ENCODE measurements around the gene FBN1. TPM values are rescaled to one million over a fixed set of nuclear protein-coding genes. Genes with fewer than 3 reads are reported as not detected.

FBN1 gene
- total RNA-seq, 1 donor from 2014 or later, result 12.6 TPM

GRCh38 chr15:48416301-48416700 lies 229.2 kb downstream of the FBN1 start:
- Mint-ChIP-seq H3K27me3 (ENCODE audit: unreplicated experiment) (peaks cover 2% of the 10 kb centered on the region), H3K9me3 (ENCODE audit: unreplicated experiment) (peaks cover 2% of the 10 kb centered on the region), H3K27ac (ENCODE audit: unreplicated experiment) (no peak overlapping the region), H3K4me1 (ENCODE audit: low read depth, unreplicated experiment) (peaks cover 12% of the 10 kb centered on the region), H3K36me3 (ENCODE audit: unreplicated experiment) (no peaks in the 10 kb centered on the region), H3K4me3 (ENCODE audit: unreplicated experiment) (no peak overlapping the region)
- TF ChIP-seq CTCF (IDR thresholded peaks at IDR 0.05; ENCODE audit: partially characterized antibody, unreplicated experiment), result no peak
- no peak for DNase-seq

GRCh38 chr15:48415036-48415886 lies 230.2 kb downstream of the FBN1 start:
- Mint-ChIP-seq H3K4me3 (ENCODE audit: unreplicated experiment) (no peak overlapping the region), H3K4me1 (ENCODE audit: low read depth, unreplicated experiment) (peaks cover 12% of the 10 kb centered on the region), H3K36me3 (ENCODE audit: unreplicated experiment) (no peaks in the 10 kb centered on the region), H3K27ac (ENCODE audit: unreplicated experiment) (peak overlapping the region; percentile 19), H3K9me3 (ENCODE audit: unreplicated experiment) (peaks cover 2% of the 10 kb centered on the region), H3K27me3 (ENCODE audit: unreplicated experiment) (peaks cover 2% of the 10 kb centered on the region)
- peak; percentile 29 for DNase-seq
- TF ChIP-seq CTCF (IDR thresholded peaks at IDR 0.05; ENCODE audit: partially characterized antibody, unreplicated experiment), result no peak

- peaks cover 2% of the 10 kb centered on the region for H3K9me3 Mint-ChIP-seq (ENCODE audit: unreplicated experiment)
Measured at GRCh38 chr15:48414015-48414414, 231.5 kb downstream of the FBN1 start.

GRCh38 chr15:48413304-48413703 lies 232.2 kb downstream of the FBN1 start:
- Mint-ChIP-seq H3K4me1 (ENCODE audit: low read depth, unreplicated experiment) (peaks cover 12% of the 10 kb centered on the region), H3K27ac (ENCODE audit: unreplicated experiment) (no peak overlapping the region), H3K4me3 (ENCODE audit: unreplicated experiment) (no peak overlapping the region), H3K9me3 (ENCODE audit: unreplicated experiment) (peaks cover 2% of the 10 kb centered on the region), H3K27me3 (ENCODE audit: unreplicated experiment) (peaks cover 2% of the 10 kb centered on the region), H3K36me3 (ENCODE audit: unreplicated experiment) (no peaks in the 10 kb centered on the region)
- TF ChIP-seq CTCF (IDR thresholded peaks at IDR 0.05; ENCODE audit: partially characterized antibody, unreplicated experiment), result no peak
- no peak for DNase-seq

More at GRCh38 chr15:48414015-48414414, 231.5 kb downstream of the FBN1 start:
- TF ChIP-seq CTCF (IDR thresholded peaks at IDR 0.05; ENCODE audit: partially characterized antibody, unreplicated experiment), result no peak
- H3K4me1 Mint-ChIP-seq (ENCODE audit: low read depth, unreplicated experiment), result peaks cover 12% of the 10 kb centered on the region
- H3K4me3 Mint-ChIP-seq (ENCODE audit: unreplicated experiment), result no peak overlapping the region
- no peak overlapping the region for H3K27ac Mint-ChIP-seq (ENCODE audit: unreplicated experiment)
- H3K27me3 Mint-ChIP-seq (ENCODE audit: unreplicated experiment), result peaks cover 2% of the 10 kb centered on the region
- no peak for DNase-seq
- no peaks in the 10 kb centered on the region for H3K36me3 Mint-ChIP-seq (ENCODE audit: unreplicated experiment)

- DNase-seq, result no peak
Measured at GRCh38 chr15:48411971-48412591, 233.4 kb downstream of the FBN1 start.

More at GRCh38 chr15:48411971-48412591, 233.4 kb downstream of the FBN1 start:
- peaks cover 2% of the 10 kb centered on the region for H3K27me3 Mint-ChIP-seq (ENCODE audit: unreplicated experiment)
- TF ChIP-seq CTCF (IDR thresholded peaks at IDR 0.05; ENCODE audit: partially characterized antibody, unreplicated experiment), result no peak
- H3K27ac Mint-ChIP-seq (ENCODE audit: unreplicated experiment), result no peak overlapping the region
- no peaks in the 10 kb centered on the region for H3K36me3 Mint-ChIP-seq (ENCODE audit: unreplicated experiment)
- no peak overlapping the region for H3K4me3 Mint-ChIP-seq (ENCODE audit: unreplicated experiment)
- peaks cover 12% of the 10 kb centered on the region for H3K4me1 Mint-ChIP-seq (ENCODE audit: low read depth, unreplicated experiment)
- peaks cover 2% of the 10 kb centered on the region for H3K9me3 Mint-ChIP-seq (ENCODE audit: unreplicated experiment)
